ENCODE data around the gene CEP350. TPM values are rescaled to one million over a fixed set of nuclear protein-coding genes. Genes with fewer than 3 reads are reported as not detected.
"Not testable (repeated sequence)": the region's sequence is repeated elsewhere in the genome, so short reads cannot be mapped to it uniquely, and the experiment has no call there.

Gene CEP350
- total RNA-seq, 1 experiment from 2014 or later = 41.1 TPM

- POLR2A ChIA-PET = no interaction called here
These were observed 1.1 kb downstream of the CEP350 start for GRCh38 chr1:179955731-179956130.

GRCh38 chr1:179958359-179958758, 3.7 kb downstream of the CEP350 start:
- TF ChIP-seq SIN3A (IDR thresholded peaks at IDR 0.05; ENCODE audit: borderline replicate concordance, insufficient read depth, low read depth, low read length) (no peak), POLR2AphosphoS5 (IDR thresholded peaks at IDR 0.05; ENCODE audit: low read depth, low read length) (no peak)
- intact Hi-C loops (cut with micrococcal nuclease; ENCODE audit: unreplicated experiment) (no loop called here), in situ Hi-C loops (cut with HindIII; ENCODE audit: low pct_unique_long_range_greater_than_20kb, low sequenced_read_pairs) (no loop called here)
- BruUV-seq (replicated peaks) = no TSS peak
- ATAC-seq (no peak), DNase-seq (ENCODE audit: low read depth, low spot score) (no peak)
- H3K4me1 ChIP-seq (ENCODE audit: control insufficient read depth, insufficient read depth, low read length) = peaks cover 16% of the 10 kb centered on the region
- H3K27me3 ChIP-seq (ENCODE audit: control insufficient read depth, insufficient read depth, low read length) = no peaks in the 10 kb centered on the region
- H3K9me3 ChIP-seq (ENCODE audit: control insufficient read depth, insufficient read depth, low read depth, low read length) = no peaks in the 10 kb centered on the region
- H3K27ac ChIP-seq (ENCODE audit: low read length) = no peak overlapping the region
- no peaks in the 10 kb centered on the region for H3K36me3 ChIP-seq (ENCODE audit: control insufficient read depth, insufficient read depth, low read length)
- H3K4me3 ChIP-seq (ENCODE audit: low read depth in 2 of 2, low read length in 2 of 2) = no peak overlapping the region
- CTCF ChIA-PET = interaction anchor here (0.5 kb wide), 1 partner anchor 516 kb away, joined by 3 read pairs; no protein-coding TSS in a partner anchor
- POLR2A ChIA-PET = no interaction called here

More at GRCh38 chr1:179955731-179956130, 1.1 kb downstream of the CEP350 start:
- CTCF ChIA-PET = no interaction called here
- Histone ChIP-seq H3K36me3 (ENCODE audit: control insufficient read depth, insufficient read depth, low read length) (no peaks in the 10 kb centered on the region), H3K4me1 (ENCODE audit: control insufficient read depth, insufficient read depth, low read length) (peaks cover 16% of the 10 kb centered on the region), H3K27me3 (ENCODE audit: control insufficient read depth, insufficient read depth, low read length) (no peaks in the 10 kb centered on the region), H3K9me3 (ENCODE audit: control insufficient read depth, insufficient read depth, low read depth, low read length) (no peaks in the 10 kb centered on the region), H3K4me3 (ENCODE audit: low read depth in 2 of 2, low read length in 2 of 2) (peak overlapping the region; percentile 95 to 97), H3K27ac (ENCODE audit: low read length) (peak overlapping the region; percentile 98)
- in situ Hi-C loops (cut with HindIII; ENCODE audit: low pct_unique_long_range_greater_than_20kb, low sequenced_read_pairs) = no loop called here
- DNase-seq (ENCODE audit: low read depth, low spot score) = no peak
- BruUV-seq (replicated peaks) = TSS peak; percentile 76
- intact Hi-C loops (cut with micrococcal nuclease; ENCODE audit: unreplicated experiment) = no loop called here
- TF ChIP-seq REST (IDR thresholded peaks at IDR 0.05; ENCODE audit: insufficient read depth in 1 of 2, low read depth in 2 of 2, low read length in 1 of 2) = no peak
- no peak for TF ChIP-seq TCF7L2 (IDR thresholded peaks at IDR 0.05; ENCODE audit: low read depth, low read length)
- TF ChIP-seq SIN3A (IDR thresholded peaks at IDR 0.05; ENCODE audit: borderline replicate concordance, insufficient read depth, low read depth, low read length) = no peak
- TF ChIP-seq CTCF (IDR thresholded peaks at IDR 0.05) = no peak
- no peak for TF ChIP-seq POLR2AphosphoS5 (IDR thresholded peaks at IDR 0.05; ENCODE audit: low read depth, low read length)
- no peak for ATAC-seq

GRCh38 chr1:179962168-179962567, 7.6 kb downstream of the CEP350 start:
- in situ Hi-C loops (cut with HindIII; ENCODE audit: low pct_unique_long_range_greater_than_20kb, low sequenced_read_pairs); CTCF ChIA-PET; H3K4me3 ChIP-seq (ENCODE audit: low read depth in 2 of 2, low read length in 2 of 2); DNase-seq (ENCODE audit: low read depth, low spot score); ATAC-seq; H3K27me3 ChIP-seq (ENCODE audit: control insufficient read depth, insufficient read depth, low read length); H3K4me1 ChIP-seq (ENCODE audit: control insufficient read depth, insufficient read depth, low read length); H3K36me3 ChIP-seq (ENCODE audit: control insufficient read depth, insufficient read depth, low read length); H3K9me3 ChIP-seq (ENCODE audit: control insufficient read depth, insufficient read depth, low read depth, low read length); H3K27ac ChIP-seq (ENCODE audit: low read length); BruUV-seq (replicated peaks); intact Hi-C loops (cut with micrococcal nuclease; ENCODE audit: unreplicated experiment): not testable (repeated sequence)
- POLR2A ChIA-PET = interaction anchor here (0.6 kb wide), 1 partner anchor 59 kb away, joined by 3 read pairs; no protein-coding TSS in a partner anchor
